Measurements from ENCODE around the gene NOC2L. TPM values are rescaled to one million over a fixed set of nuclear protein-coding genes. Genes with fewer than 3 reads are reported as not detected.

Gene NOC2L
- total and polyA plus RNA-seq, 10 donors = 26.2 to 73.4 (median 45.9) TPM

DNA sequence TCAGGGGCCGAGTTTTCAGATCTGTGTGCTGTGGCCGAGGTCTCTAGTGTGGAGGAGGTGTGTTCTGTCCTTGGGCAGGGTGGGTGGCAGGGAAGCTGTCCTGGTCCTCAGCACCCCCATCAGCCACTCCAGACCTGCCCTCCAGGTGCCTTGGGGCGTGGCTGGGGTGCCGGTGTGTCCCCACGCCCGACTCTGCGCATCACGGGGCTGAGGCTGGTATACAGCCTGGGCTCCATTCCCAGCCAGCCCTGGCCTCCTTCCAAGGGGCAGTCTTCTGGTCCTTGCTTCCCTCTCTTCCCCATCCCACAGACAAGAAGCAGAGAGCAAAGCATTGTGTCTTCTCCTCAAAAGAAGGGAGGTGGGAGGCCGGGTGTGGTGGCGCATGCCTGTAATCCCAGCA, 31.3 kb downstream of the NOC2L start:
- DNase-seq = no peak

DNA sequence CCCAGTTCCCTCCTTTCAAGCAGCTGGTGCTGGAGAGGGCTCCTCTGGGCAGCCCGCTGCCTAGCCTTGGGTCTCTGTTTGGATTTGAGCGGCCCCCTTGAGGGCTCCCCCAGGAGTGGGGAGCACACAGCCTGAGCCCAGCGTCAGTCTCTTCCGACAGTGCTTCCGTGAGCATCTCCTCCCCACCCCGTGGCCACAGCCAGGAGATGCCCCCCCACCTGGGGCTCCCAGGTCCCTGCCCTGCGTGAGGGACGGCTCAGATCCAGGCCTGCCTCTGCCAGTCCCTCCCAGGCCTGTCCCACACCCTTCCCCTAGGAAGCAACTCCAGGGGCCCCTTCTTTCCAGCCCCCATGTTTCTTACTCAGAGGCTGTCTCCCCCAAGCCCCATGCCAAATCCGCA, 31.8 kb downstream of the NOC2L start:
- DNase-seq = no peak
- peaks cover 0 to 100% (median 60%) of the 10 kb centered on the region in 7 donors for H3K27me3 ChIP-seq (replicated peaks in 1 of 7)
- H3K4me3 ChIP-seq = no peak overlapping the region
- H3K36me3 ChIP-seq = no peaks in the 10 kb centered on the region
- no peak overlapping the region for H3K27ac ChIP-seq
- 59 to 86% (median 68%) methylated on average over 5 to 9 of the region's 9 CpGs for WGBS, 5 donors
- no peaks in the 10 kb centered on the region for H3K9me3 ChIP-seq
- peaks cover 11 to 60% (median 44%) of the 10 kb centered on the region in 6 donors for H3K4me1 ChIP-seq
- intact Hi-C loops (cut with DNase I; ENCODE audit: low total_unique reads) = no loop called here
- no peak for TF ChIP-seq CTCF (IDR thresholded peaks at IDR 0.05 in 8 of 11, conservative IDR thresholded peaks at IDR 0.05 in 3 of 11)

More for the DNA sequence above, 31.3 kb downstream of the NOC2L start:
- 66 to 90% (median 78%) methylated on average over 8 to 10 of the region's 10 CpGs for WGBS, 5 donors
- Histone ChIP-seq H3K27ac (no peak overlapping the region), H3K4me3 (no peak overlapping the region), H3K4me1 (peaks cover 9 to 60% (median 44%) of the 10 kb centered on the region in 6 donors), H3K36me3 (no peaks in the 10 kb centered on the region), H3K27me3 (replicated peaks in 1 of 7) (peaks cover 0 to 100% (median 54%) of the 10 kb centered on the region in 7 donors), H3K9me3 (no peaks in the 10 kb centered on the region)
- TF ChIP-seq POLR2A (IDR thresholded peaks at IDR 0.05) (no peak), CTCF (IDR thresholded peaks at IDR 0.05 in 8 of 11, conservative IDR thresholded peaks at IDR 0.05 in 3 of 11) (no peak), POLR2AphosphoS5 (IDR thresholded peaks at IDR 0.05) (no peak)
- intact Hi-C loops (cut with DNase I; ENCODE audit: low total_unique reads) = no loop called here

GRCh38 chr1:925561-926421, 33.3 kb downstream of the NOC2L start:
- peak overlapping the region in 7 of 8 donors; percentile 30 to 75 (median 49) for H3K4me3 ChIP-seq
- peaks cover 16 to 61% (median 43%) of the 10 kb centered on the region in 6 donors for H3K4me1 ChIP-seq
- H3K36me3 ChIP-seq = no peaks in the 10 kb centered on the region
- intact Hi-C loops (cut with DNase I; ENCODE audit: low total_unique reads) = no loop called here
- H3K27me3 ChIP-seq (replicated peaks in 1 of 7) = peaks cover 0 to 100% (median 74%) of the 10 kb centered on the region in 7 donors
- peak overlapping the region in 4 of 8 donors; percentile 28 to 80 (median 62) for H3K27ac ChIP-seq
- DNase-seq = no peak
- 5 to 10% (median 6%) methylated on average over 29 to 65 of the region's 65 CpGs for WGBS, 5 donors
- no peaks in the 10 kb centered on the region for H3K9me3 ChIP-seq
- TF ChIP-seq CTCF (IDR thresholded peaks at IDR 0.05 in 8 of 11, conservative IDR thresholded peaks at IDR 0.05 in 3 of 11) = no peak
- no peak for TF ChIP-seq POLR2A (IDR thresholded peaks at IDR 0.05)
- peak in 2 of 3 donors; percentile 61 to 69 for TF ChIP-seq POLR2AphosphoS5 (IDR thresholded peaks at IDR 0.05)

Data from spleen (tissue), 11 donors.